GM21737 (cell line): ENCODE results near the gene LHB.
A peak's percentile ranks its signal among the peaks of the same experiment; 100 is the strongest.

Source experiments
- ATAC-seq: cut with Tn5 transposase; IDR thresholded peaks from one replicate; pipeline ENCODE4 v1.9.1; 2021; ENCODE audit warnings: mild to moderate bottlenecking, moderate library complexity; ENCODE audit not compliant: unreplicated experiment

Gene LHB

DNA sequence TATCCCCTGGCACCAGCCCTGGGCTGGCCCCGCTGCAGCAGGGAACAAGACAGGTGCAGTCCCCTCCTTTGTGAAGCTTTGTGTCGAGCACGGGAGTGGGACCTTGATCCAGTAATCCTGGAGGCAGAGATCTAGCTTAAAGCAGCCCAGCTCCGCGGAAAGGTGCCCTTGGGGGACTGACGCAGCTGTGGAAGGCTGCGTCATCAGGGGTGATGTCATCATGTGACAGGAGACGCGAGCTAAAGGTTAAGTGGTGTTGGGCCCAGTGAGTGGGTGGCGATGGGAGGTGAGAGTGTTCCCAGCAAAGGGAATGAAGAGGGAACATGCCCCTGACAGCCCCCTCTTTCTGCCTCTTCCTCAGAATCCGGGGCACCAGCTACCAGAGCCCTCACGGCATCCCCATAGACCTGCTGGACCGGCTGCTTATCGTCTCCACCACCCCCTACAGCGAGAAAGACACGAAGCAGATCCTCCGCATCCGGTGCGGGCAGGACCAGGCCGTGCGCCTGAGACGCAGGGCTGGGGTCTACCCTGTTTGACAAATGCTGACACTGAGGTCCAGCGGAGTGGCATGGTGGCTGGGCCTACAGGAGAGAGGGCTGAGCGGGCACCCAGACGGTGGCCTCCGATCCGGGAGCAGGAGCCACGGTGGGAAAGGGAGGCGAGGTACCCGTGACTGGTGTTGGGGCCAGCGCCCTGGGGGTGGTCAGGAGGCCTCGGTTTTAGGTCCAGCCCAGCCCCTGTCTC is 2.6 kb downstream of the LHB start:
- ATAC-seq = no peak

DNA sequence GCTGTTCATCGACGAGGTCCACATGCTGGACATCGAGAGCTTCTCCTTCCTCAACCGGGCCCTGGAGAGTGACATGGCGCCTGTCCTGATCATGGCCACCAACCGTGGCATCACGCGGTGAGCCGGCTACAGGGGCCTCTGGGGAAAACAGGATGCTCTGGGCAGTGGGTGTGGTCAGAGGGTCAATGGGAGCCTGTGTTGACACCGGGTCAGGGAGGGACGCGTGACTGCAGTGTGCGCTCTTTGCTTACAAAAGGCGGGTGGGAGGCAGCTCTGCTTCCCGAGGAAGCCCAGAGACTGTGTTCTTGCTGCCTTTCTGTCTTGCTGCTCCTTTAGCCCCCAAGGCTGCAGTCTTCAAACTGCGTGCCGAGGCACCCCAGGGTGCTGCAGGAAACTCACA is 5.7 kb downstream of the LHB start:
- no peak for ATAC-seq

DNA sequence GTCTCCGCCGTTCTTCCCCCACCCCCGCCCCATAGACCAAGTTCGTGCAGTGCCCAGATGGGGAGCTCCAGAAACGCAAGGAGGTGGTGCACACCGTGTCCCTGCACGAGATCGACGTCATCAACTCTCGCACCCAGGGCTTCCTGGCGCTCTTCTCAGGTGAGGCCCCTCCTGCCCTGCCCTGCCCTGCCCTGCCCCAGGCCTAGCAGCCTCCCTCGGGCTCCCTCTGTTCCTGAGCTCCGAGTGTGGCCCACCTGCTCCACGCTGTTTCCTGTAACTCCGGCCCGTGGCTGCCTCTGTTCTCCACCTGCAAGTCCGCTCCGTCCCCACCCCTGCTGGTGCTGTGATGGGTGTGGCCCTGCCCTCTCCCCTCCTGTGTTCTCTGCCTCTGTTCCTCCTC is 6.4 kb downstream of the LHB start:
- ATAC-seq = no peak

DNA sequence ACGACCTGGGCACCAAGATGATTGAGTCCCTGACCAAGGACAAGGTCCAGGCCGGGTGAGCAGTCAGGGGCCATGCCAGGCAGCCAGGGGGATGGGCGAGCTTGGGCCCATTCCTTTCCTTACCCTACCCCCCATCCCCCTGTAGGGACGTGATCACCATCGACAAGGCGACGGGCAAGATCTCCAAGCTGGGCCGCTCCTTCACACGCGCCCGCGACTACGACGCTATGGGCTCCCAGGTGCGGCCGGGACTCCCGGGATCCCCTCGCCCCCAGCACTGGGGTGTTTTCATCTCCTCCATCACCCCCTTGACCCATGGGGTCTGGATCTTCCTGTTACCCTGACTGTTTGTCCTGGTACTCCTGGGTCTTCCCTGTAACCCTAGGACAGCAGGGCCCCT is 7.1 kb downstream of the LHB start:
- no peak for ATAC-seq

DNA sequence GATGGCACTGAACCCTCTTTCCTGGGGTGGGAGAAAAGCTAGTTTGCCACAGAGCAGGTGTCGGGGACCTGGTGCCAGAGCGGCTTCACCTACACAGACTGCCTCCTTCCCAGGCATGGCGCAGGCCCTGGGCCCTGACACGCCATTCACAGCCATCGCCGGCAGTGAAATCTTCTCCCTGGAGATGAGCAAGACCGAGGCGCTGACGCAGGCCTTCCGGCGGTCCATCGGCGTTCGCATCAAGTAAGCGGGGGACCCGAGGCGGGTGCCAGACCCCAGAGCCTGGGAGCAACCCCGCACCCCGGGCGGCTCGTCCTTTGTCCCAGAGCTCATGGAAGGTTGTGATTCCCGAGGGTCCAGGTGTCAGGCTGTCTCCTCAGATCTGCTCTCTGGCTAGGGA is 10.0 kb downstream of the LHB start:
- no peak for ATAC-seq

DNA sequence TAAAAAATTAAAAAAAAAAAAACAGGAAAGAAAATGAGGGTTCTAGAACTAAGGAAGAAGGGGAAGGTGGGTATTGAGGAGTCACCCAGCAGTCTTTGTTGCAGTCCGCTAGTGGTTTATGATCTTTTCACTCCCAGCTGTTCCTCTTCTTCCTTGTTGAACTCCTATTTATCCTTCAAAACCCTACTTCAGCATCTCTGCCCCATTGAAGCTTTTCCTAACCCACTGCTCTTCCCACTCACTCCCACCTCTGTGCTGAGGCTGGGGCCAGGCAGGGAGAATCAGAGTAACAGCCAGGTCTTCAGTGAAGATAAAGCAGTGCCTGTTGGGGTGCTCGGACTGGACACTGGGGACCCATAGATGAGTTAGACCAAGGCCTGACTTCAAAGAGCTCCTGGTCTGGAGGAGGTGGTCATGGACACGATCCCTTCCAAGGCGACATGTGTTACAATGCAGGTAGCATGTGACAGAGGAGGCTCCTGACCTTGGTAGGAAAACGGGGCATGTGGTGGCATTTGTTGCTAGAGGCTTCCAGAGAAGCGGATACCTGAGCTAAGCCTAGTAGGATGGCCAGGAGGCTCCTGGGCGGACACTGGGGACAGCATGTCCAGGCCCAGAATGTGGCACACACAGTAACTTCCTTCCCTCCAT is 11.8 kb downstream of the LHB start:
- ATAC-seq = no peak

DNA sequence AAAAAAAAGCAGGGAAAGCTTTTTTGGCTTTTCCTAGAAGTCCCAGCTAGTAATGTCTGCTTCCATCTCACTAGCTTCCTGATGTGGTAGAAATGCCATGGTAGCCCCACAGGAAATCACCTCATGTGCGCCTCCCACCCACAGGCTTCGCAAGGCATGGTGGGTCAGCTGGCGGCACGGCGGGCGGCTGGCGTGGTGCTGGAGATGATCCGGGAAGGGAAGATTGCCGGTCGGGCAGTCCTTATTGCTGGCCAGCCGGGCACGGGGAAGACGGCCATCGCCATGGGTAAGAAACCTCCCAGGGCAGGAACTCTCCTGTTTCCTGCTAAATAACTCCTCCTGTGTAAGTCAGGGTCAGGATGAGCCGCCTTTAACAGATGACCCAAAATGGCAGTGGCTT is 12.8 kb downstream of the LHB start:
- ATAC-seq = no peak

DNA sequence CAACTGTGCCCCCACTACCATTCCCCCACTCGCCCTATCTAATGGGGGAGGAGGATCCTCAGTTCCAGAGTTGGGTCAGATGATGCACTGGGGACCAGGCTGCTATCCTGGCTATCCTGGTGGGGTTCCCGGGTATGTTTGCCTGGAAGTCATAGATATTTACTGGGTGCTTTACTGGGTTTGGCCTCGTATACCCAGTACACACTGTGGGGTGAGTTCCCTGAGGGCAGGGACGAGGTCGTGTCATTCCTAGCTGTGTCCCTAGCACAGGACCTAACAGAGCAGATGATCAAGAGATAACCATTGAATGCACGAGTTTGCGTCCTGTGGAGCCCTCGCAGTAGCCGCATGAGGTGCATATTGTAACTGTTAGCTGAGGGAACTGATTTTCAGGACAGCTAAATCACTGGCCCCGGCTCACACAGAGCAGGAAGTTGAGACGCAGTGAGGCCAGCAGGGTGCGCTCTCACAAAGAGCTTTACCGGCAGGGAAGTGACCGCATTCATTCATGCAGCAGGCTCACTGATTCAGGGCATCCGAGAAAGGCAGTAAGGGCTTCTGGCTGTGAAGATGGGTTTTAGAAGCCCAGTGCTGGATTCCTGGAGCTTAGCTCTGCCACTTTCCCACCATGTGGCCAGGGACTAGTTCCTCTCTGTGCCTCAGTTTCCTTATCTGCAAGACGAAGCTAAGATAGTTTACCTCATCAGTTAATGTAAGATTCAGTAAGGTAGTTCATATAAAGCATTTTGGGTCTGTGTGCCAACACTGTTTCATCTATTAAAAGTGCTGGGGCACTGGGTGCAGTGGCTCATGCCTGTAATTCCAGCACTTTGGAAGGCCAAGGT is 17.2 kb downstream of the LHB start:
- ATAC-seq = no peak

DNA sequence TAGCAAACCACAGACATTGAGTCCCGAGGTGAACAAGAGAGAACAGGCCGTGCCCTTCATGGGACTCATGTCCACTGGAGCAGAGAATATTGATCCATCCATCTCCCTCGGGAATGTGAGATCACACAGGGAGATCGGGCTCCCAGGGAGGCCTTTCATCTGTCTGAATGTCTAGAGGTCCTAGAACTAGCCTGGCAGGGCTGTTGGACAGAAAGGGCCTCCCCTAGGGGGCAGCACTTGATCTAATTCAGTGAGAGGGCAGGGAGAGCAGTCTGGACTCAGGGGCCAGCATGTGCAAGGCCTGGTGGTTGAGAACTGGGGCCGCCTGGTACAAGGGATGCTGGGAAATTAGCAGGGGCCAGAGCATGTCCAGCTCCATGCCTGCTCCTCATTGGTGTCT is 18.9 kb downstream of the LHB start:
- ATAC-seq = no peak

DNA sequence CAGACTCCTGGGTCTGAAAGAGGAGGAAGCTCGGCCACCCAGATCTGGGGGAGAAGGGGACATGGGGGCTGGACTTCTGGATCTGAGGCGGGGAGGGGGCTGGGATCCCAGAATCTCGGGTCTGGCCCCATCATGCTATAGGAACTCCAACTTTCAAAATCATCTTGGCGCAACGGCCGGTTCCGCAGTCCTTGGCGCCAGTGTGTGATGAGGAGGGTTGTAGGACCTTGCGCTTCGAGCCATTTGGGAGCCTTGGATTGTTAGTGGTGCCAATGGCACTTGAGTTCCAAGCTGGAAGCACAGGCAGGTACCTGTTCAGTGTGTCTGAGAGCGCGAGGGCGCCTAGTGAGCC is 22.9 kb downstream of the LHB start:
- ATAC-seq = no peak

DNA sequence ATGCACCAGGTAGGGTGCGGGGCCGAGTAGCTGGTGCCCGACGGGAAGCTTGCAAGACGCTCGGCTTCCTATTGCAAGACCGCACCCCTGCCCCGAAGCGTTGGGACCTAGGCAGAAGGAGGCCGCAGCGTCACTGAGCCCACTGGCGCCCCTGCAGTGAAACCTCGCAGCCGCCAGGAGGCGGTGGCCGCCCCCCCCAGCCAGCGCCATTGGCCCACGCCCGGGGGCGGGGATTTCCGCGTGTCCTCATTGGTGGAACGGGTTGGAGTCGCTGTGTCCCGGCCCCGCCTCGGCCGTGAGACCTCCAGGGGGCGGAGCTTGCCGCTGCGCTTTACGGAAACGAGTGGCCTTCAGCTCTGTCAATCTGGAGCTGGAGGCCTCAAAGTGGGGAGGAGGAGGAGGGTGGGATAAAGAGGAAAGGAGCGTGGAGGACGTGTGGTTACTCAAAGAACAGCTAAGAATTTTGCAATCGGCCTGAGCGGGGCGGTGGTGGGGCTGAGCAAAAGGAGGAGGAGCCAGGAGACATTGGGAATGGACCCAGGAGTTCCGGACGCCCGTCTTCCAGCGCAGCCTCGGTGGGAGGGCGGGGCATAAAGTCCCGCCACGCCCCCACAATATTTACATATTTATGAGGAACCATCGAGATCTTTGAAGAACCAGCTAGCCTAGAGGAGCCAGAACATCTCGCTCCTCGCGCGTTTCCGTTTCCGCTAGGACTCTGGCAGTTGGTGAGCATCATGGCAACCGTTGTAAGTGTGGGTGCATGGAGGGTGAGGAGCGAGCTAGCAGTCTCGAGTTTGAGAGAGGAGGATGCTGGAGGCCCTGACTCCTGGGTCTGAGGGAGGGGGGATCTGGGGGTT is 23.5 kb downstream of the LHB start, which contains the start of the genes GYS1 and RUVBL2:
TSS of gene GYS1 (minus strand) at position 135 of the 860 bp plus-strand sequence. CDS start 197 bp downstream, outside the sequence.
TSS of gene RUVBL2 (plus strand) at position 713 of the 860 bp plus-strand sequence. CDS start at position 738, 25 bp downstream.
- ATAC-seq = peak; percentile 81

DNA sequence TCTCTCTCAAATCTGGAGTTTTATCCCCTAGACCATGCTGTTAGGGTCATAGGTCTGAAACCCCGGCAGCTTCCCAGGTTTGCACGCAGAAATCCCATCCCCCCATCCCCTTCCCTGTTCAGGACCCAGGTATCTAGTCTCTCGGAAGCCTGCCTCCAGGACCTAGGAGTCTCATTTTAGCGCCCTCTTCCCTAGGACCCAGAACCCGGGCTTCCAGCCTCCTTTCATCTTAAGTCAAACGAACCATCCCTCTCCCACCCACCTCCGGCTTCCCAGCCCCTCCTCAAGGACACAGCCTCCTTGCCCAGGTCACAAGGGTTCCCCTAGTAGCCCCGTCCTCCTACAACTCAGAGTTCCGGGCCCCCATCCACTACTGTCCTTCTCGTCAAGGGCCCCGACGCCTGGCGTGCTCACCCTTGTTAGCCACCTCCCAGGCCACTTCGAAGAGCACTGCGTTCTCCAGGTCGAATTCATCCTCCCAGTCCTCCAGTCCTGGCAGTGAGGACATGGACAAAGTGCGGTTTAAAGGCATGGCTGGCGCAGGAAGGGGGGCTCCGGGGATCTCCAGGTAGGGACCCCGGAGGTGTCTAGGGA is 24.2 kb downstream of the LHB start:
- ATAC-seq = peak; percentile 9

DNA sequence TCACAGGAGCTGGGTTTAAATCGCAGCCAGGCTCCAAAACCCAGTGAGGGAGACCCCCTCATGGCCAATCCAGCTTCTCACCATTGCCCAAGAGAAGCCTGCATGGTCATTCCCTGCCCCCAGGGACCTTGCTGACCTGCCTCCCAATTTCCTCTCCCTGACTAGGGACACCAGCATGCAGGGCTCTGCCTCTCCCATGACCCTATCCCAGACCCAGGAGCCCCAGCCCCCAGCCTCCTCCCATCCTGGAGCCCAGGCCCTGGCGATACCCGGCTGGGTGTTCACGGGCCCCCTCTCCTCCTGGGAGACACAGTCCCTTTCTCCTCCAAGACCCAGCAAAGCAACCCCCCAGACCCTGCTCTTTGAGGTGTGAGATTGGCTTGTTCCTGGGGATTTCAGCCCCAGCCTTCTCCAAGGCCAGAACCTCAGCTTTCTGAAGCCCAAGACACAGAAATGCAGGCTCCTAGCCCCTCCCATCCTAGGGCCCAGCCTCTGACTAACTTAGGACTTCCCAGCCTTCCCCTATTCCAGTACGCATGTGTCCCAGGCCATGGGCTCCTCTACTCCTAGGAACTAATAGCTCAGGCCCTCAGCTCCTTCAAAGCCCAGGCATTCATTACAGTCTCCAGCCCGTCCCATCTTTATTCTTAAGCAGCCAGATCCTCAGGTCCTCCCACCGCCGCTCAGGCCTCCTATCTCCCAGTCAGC is 24.9 kb downstream of the LHB start:
- no peak for ATAC-seq

DNA sequence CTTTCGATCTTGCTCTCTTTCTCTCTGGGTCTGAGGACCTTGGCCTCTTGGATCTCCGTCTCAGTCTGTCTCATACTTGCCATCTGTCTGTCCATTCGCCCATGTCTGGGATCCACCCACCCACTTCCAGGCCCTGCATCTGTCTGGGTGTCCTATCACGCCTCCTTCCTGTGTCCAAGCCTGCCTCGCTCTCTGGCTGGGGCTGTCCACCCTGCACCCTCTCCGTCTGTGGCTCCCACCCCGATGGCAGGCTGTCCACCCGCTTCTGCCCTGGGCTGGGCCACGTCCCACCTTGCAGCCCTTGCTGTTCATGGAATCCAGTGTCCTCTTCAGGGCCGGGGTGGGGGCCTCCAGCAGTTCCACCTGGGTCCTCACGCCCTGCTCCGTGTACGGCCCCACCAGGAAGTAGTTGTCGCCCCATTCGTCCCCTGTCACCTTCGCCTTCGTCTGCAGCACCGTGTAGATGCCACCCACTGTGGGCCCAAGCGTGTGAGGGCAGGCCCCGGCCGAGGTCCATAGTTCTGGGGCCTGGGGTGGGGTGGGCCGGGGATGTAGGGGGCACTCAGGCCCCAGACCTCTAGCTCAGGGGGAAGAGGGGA is 25.8 kb downstream of the LHB start:
- no peak for ATAC-seq

DNA sequence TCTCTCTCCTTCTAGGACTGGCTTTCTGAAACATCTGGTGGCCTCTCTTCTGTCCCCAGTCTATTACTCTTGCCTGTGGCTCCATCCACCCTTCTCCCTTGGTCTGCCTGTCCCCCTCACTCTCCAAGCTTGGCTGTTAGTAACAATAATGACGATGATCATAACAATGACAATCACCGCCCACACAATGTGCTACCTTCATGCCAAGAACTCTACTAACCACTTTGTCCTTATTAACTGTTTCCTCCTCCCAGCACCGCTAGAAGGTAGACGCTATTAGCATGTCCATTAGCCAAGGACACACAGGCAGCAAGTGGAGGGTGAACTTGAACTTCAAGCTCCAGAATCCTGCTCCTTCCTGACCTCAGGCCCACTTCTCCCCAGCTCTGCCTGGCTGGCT is 26.5 kb downstream of the LHB start:
- no peak for ATAC-seq

DNA sequence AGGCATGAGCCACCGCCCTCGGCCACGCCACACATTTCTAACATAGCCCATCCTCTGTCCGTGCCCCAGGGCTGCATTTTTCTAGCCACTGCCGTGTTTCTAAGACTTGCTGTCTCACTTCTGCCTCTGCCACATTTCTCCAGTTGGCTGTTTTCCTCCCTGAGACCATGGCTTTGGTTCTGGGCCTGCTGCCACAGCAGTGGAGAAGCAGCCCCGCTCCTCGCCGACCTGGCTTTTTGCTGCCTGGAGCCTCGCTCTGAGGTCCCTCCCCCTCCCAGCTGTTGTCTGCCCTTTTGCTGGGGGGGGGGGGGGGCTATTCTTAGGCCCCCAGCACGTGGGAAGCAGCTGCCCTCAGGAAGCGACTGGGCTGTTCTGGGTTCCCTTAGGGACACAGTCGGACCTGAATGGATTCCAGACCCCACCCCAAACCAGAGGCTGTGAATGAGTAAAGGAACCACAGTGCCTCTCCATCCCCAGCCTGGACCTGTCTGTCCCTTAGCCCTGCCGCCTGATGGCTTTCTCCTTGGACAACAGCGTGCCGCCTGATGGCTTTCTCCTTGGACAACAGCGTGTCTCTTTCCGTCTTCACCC is 27.1 kb downstream of the LHB start:
- no peak for ATAC-seq

DNA sequence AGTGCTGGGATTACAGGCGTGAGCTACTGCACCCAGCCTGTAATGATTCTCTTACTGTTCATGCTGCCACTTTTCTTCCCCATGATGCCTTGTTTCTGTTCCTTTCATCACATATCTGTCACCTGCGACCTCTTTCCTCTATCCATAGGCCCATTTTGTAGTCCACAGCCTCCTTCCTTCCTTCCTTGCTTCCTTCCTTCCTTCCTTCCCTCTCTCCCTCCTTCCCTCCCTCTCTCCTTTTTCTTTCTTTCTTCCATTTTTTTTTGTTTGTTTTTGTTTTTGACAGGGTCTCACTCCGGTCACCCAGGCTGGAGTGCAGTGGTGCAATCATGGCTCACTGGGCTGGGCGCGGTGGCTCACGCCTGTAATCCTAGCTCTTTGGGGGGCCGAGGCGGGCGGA is 28.0 kb downstream of the LHB start:
- ATAC-seq = no peak

DNA sequence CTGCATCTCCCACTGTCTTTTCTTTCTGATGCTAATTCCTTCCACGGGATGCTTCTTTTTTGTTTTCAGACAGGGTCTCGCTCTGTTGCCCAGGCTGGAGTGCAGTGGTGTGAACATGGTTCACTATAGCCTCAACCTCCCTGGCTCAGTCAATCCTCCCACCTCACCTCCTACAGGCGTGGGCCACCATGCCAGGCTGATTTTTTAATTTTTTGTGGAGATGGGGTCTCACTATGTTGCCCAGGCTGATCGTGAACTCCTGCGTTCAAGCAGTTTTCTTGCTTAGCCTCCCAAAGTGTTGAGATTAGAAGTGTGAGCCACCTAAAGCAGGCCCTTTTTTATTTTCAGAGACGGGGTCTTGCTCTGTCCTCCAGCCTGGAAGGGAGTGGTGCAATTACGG is 28.6 kb downstream of the LHB start:
- ATAC-seq = no peak

DNA sequence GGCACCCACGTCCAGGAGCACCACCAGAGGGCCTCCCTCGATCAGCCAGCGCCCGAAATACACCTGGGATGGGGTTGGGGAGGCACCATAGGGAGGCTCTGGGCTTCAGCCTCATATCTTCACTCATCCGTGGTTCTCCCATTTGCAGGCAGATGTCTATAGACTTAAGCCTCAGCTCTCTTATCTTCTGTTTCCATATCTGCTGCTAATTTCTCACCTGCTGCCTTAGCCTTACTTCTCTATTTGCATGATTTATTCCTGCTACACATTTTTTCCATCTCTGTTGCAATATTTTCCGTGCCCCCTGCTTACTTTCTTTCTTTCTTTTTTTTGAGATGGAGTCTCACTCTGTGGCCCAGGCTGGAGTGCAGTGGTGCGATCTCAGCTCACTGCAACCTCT is 29.6 kb downstream of the LHB start:
- no peak for ATAC-seq
